Ascending aorta (tissue), 2 donors: ENCODE measurements around the gene GALNT17. TPM values are rescaled to one million over a fixed set of nuclear protein-coding genes. Genes with fewer than 3 reads are reported as not detected.

Experiments
- DNase-seq, 2 donors: peaks; one replicate each; pipeline ENCODE4 v3.0.0-alpha.2; 2019; ENCODE audit warnings: low spot score in 2 of 2
- H3K27ac ChIP-seq, 2 donors: fragments of 200-600 bp; sonication (generic); one replicate each; pipeline ENCODE4 v1.5.1; 2016 to 2017; ENCODE audit warnings: mild to moderate bottlenecking in 1 of 2
- H3K27me3 ChIP-seq: fragments of 200-600 bp; sonication (generic); one replicate; pipeline ENCODE4 v1.5.1; 2017
- H3K36me3 ChIP-seq, 2 donors: fragments of 200-600 bp; sonication (generic); one replicate each; pipeline ENCODE4 v1.5.1; 2016
- H3K4me1 ChIP-seq, 2 donors: fragments of 200-600 bp; sonication (generic); one replicate each; pipeline ENCODE4 v1.5.1; 2016 to 2017; ENCODE audit warnings: mild to moderate bottlenecking in 1 of 2
- H3K4me3 ChIP-seq, 2 donors: fragments of 200-600 bp; sonication (generic); one replicate each; pipeline ENCODE4 v1.5.1; 2016 to 2017; ENCODE audit warnings: mild to moderate bottlenecking in 1 of 2
- H3K9me3 ChIP-seq, 2 donors: fragments of 200-600 bp; sonication (generic); one replicate each; pipeline ENCODE4 v1.5.1; 2016
- CTCF ChIP-seq, 3 experiments: fragments of 200-600 bp in 2 of 3; fragments of 450-650 bp in 1 of 3; sonication (generic) in 2 of 3; IDR thresholded peaks; one replicate each; pipeline ENCODE4 v1.5.1; 2016 to 2019; ENCODE audit warnings: antibody characterized with exemption in 3 of 3, mild to moderate bottlenecking in 1 of 3, moderate library complexity in 1 of 3
- intact Hi-C: fragments of 100-400 bp; cut with DNase I; formaldehyde crosslinking; loops from one replicate; pipeline ENCODE4 v1.15.1; 2023
- total RNA-seq: library from RNA; depleted of rRNA; stranded (reverse); fragments of >200 nt; gene quantifications from one replicate; pipeline ENCODE4 v1.1.0, GENCODE V29; 2016

The GALNT17 gene
- total RNA-seq, 1 donor from 2014 or later, result 29.8 TPM

DNA sequence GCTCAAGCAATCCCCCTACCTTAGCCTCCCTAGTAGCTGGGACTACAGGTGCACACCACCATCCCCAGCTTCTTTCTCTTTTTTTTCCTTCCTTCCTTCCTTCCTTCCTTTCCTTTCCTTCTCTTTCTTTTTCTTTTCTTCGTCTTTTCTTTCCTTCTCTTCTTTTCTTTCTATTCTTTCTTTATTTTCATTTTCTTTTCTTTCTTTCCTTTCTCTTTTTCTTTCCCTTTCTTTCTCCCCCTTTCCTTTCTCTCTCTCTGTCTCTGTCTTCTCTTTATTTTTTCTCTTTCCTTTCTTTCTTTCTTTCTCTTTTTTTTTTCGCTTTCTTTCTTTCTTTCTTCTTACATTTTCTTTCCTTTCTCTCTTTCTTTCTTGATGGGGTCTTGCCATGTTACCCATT is 621.3 kb downstream of the GALNT17 start:
- H3K27me3 ChIP-seq, result no peaks in the 10 kb centered on the region
- H3K27ac ChIP-seq, result no peak overlapping the region
- TF ChIP-seq CTCF (IDR thresholded peaks at IDR 0.05), result no peak
- no peak overlapping the region for H3K4me3 ChIP-seq
- intact Hi-C loops, result no loop called here
- DNase-seq, result no peak
- no peaks in the 10 kb centered on the region for H3K9me3 ChIP-seq
- no peaks in the 10 kb centered on the region for H3K36me3 ChIP-seq
- no peaks in the 10 kb centered on the region for H3K4me1 ChIP-seq

GRCh38 chr7:71753956-71754664 is 622.2 kb downstream of the GALNT17 start:
- no peaks in the 10 kb centered on the region for H3K27me3 ChIP-seq
- intact Hi-C loops, result no loop called here
- no peak for TF ChIP-seq CTCF (IDR thresholded peaks at IDR 0.05)

GRCh38 chr7:71754828-71755227 is 622.9 kb downstream of the GALNT17 start:
- no peak for DNase-seq
- Histone ChIP-seq H3K4me1 (no peaks in the 10 kb centered on the region), H3K27me3 (no peaks in the 10 kb centered on the region), H3K27ac (no peak overlapping the region), H3K9me3 (no peaks in the 10 kb centered on the region), H3K4me3 (no peak overlapping the region), H3K36me3 (no peaks in the 10 kb centered on the region)
- intact Hi-C loops, result no loop called here
- TF ChIP-seq CTCF (IDR thresholded peaks at IDR 0.05), result no peak

More at GRCh38 chr7:71753956-71754664, 622.2 kb downstream of the GALNT17 start:
- Histone ChIP-seq H3K4me1 (no peaks in the 10 kb centered on the region), H3K27ac (no peak overlapping the region), H3K9me3 (no peaks in the 10 kb centered on the region), H3K36me3 (no peaks in the 10 kb centered on the region), H3K4me3 (no peak overlapping the region)
- DNase-seq, result no peak

DNA sequence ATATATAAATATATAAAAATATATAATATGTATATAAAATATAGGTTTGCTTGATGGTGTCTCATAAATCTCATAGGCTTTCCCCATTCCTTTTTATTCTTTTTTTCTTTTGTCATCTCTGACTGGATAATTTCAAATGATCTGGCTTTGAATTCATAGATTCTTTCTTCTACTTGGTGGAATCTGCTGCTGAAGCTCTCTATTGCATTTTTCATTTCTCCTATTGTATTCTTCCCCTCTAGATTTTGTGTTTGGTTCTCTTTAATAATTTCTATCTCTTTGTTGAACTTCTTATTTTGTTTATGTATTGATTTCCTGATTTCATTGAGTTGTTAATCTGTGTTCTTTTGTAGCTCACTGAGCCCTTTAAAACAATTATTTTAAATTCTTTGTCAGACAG is 629.4 kb downstream of the GALNT17 start:
- H3K4me1 ChIP-seq, result no peaks in the 10 kb centered on the region
- H3K4me3 ChIP-seq, result no peak overlapping the region
- no peak for DNase-seq
- no peak overlapping the region for H3K27ac ChIP-seq
- H3K36me3 ChIP-seq, result no peaks in the 10 kb centered on the region
- peaks cover 0 to 10% of the 10 kb centered on the region in 2 donors for H3K9me3 ChIP-seq
- no peaks in the 10 kb centered on the region for H3K27me3 ChIP-seq
- intact Hi-C loops, result no loop called here
- TF ChIP-seq CTCF (IDR thresholded peaks at IDR 0.05), result no peak
